GM12892 (cell line): ENCODE results near the gene COL5A1.

ENCODE experiments used
- DNase-seq: peaks from one replicate; pipeline ENCODE4 v3.0.0; 2011; ENCODE audit not compliant: insufficient read length
- FAIRE-seq: peaks from 2 replicates; lab custom pipeline; 2011; peaks lifted over from hg19 to GRCh38; lab: Jason Lieb, UNC
- POLR2A ChIP-seq: IDR thresholded peaks from 2 replicates; pipeline ENCODE4 v1.6.1; 2011; ENCODE audit warnings: low read depth, low read length, control low read depth
- POLR2AphosphoS5 ChIP-seq: IDR thresholded peaks from 2 replicates; pipeline ENCODE4 v1.6.1; 2011; ENCODE audit warnings: low read depth, low read length, control low read depth
- TAF1 ChIP-seq: IDR thresholded peaks from 2 replicates; pipeline ENCODE4 v1.6.1; 2011; ENCODE audit warnings: low read depth, mild to moderate bottlenecking, control low read depth, low read length, borderline replicate concordance

Gene COL5A1

DNA sequence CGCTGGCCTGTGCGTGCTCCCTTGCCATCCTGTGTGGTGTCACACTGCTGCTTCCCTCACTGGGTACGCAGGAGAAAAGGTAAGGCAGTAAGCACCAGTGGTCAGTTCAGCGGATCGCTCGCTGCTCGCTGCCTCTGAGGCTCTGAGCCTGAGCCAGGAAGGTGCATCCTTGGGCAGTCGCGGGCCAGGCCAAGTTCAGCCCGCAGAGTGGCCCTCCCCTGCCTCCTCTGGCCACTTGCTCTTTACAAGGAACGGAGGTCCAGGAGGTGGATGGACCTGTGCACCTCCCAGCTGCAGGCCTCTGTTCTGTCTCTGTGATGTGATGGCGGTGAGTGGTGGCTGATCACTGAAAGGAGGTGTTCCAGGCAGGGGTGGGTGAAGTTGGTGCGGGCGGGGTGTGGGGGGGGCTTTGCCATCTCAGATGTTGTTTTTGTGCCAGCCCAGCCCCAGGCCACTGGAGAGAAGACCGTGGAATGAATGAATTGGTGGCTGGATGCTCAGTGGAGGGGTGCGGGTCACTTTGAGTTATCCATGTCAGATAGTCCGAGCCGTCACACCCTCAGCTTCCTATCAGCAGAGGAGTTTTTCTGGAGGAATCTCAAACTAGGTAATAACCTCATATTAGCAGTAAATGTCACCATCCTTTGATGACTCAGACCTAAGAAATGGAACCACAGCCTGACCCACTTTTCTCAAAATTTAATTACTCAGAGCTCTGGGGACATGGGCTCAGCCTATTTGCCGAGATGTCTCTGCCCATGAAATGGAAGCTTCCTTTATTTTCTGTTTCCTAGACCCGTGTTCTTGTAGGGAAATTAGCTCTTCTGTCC lies 7.3 kb downstream of the COL5A1 start:
- no peak for FAIRE-seq
- TF ChIP-seq POLR2AphosphoS5 (no peak), TAF1 (no peak)
- no peak for DNase-seq

DNA sequence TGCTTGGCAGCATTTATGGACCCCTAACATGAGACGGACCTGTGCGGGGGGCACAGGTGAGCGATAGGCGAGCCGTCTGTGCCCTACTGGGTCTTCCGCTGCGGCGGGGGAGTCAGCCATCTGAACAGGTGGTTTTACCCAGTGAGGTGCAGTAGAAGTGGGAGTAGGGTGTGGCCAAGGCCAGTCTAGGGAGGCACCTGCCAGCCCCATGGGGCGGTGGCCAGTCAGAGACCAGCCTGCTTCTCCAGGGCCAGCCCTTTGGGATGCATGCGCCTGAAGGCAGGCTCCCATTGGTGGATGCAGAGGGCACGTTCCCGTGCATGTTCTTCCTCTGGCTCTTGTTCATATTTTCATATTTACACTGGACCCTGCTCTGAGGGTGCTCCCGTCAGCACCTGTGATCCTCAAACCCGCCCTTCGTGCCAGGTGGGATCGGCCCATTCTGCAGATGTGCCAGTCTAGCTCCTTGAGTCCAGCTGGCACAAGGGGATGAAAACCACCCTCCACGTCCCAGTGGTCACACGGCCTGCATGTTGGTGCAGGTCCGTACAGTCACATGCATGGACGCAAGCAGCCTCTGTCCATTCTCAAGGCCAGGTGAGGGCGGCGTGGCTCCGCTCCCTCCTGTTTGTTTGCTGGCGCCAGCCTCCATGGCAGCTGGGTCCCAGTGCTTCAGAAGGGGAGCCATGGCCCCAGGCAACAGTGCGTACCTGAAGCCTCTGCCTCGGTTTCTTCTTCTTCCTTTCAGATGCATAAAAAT lies 9.0 kb downstream of the COL5A1 start:
- TF ChIP-seq TAF1 (no peak), POLR2A (no peak), POLR2AphosphoS5 (no peak)
- DNase-seq (no peak), FAIRE-seq (no peak)

GRCh38 chr9:134651226-134651905 lies 9.8 kb downstream of the COL5A1 start:
- DNase-seq (no peak), FAIRE-seq (no peak)
- TF ChIP-seq POLR2A (no peak), TAF1 (no peak), POLR2AphosphoS5 (no peak)

- no peak for TF ChIP-seq TAF1
- FAIRE-seq (no peak), DNase-seq (no peak)
Measured at GRCh38 chr9:134652291-134653225, 11.0 kb downstream of the COL5A1 start.

GRCh38 chr9:134653259-134654009 lies 11.8 kb downstream of the COL5A1 start:
- DNase-seq: no peak
- TF ChIP-seq TAF1 (no peak), POLR2AphosphoS5 (no peak), POLR2A (no peak)
- no peak for FAIRE-seq

GRCh38 chr9:134655101-134655500 lies 13.5 kb downstream of the COL5A1 start:
- TF ChIP-seq POLR2AphosphoS5 (no peak), POLR2A (no peak), TAF1 (no peak)
- no peak for DNase-seq
- no peak for FAIRE-seq

DNA sequence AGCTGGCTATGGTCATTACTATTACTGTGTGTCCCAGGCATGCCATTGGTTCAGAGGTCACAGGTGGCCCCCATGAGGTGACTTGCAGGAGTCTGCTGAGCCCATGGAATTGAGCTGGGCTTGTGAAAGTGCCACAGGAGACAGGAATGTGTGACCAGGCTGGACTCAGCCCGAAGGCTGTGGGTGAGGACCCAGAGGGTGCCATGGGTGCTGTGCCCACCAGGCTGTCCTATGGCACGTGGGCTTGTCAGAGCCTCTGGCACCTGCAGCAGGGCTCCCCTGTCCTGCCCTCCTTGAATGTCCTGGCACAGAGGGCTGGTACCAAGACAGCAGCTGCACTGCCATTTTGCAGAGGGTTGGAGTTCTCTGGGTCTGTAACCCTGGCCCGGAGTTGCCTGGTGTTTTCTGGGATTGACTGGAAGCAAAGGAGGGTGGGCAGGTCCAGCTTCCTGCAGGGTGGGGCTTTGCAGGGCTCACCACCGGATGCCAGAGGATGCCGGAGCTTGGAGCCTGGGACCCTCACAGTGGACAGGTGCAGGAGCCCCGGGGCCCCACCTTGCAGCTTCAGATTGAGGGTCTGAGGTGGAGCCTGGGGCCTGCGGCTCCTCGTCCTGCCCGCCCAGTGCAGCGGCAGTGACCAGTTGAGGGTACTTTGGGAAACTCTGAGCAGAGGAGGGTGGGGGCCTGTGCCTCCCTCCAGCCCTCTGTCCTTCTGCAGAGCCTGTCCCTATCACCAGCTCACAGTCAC lies 14.2 kb downstream of the COL5A1 start:
- TF ChIP-seq POLR2A (no peak), POLR2AphosphoS5 (no peak), TAF1 (no peak)
- no peak for DNase-seq
- no peak for FAIRE-seq

DNA sequence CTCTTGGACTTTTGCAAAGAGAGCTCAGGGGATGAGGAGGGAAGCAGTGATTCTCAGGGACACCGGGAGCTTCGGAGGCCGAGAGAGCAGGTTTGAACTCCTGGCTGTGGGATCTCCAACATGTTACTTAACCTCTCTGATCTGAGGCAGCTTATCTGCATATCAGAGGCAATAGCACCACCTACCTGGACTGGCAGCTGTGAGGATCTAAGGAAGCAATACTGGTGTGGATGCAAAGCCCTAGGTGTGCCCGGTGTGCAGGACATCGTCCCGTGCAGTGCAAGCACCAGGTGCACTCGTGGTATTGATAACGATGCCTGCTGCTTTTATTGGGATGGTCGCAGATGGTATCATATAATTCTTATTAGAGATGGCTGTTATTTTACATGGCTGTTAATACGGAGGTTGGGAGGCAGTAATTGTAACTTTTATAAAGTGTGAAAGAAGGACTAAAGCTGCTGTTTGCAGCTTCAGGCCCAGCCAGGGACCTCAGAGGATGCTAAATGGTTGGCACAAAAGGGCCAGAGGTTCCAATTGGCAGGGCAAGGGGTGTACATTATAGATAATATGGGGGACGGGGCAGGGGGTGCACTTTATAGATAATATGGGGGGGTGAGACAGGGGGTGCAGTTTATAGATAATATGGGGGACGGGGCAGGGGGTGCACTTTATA lies 14.9 kb downstream of the COL5A1 start:
- TF ChIP-seq TAF1 (no peak), POLR2AphosphoS5 (no peak), POLR2A (no peak)
- DNase-seq (no peak), FAIRE-seq (no peak)

DNA sequence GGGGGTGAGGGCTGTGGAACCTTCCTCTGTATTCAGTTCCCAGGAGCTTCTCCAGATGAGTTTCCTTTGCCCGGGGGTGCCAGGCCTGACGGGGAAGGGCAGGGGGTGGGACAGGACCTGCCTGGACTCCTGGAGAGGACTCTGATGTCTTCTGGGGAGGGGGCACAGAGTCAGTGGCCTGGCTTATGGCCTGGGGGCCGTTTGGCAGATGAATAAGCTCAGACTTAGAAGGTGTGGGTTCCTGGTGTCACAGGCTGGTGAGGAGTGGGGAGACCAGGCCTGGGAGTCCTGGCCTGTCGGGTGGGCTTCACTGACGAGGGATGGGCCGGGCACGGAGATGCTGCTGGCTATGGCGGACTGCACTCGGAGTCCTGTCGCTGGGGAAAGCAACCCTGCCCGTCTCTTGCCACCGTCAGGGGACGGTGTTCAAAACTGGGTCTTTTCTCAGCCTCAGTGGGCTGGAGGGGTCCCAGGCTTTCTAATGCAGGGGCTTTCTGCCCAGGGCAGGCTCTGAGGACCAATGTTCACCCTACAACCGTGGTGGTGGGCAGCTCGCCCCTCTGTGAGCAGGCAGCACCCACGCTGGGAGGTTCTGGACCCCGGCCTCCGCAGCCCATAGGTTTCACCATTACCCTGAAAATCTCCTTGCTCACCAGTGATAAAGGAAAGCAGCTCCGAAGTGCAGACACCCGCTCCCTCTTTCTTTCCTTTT lies 16.2 kb downstream of the COL5A1 start:
- DNase-seq (no peak), FAIRE-seq (no peak)
- TF ChIP-seq TAF1 (no peak), POLR2A (no peak), POLR2AphosphoS5 (no peak)
